Gastroesophageal sphincter (tissue), 3 donors: Measurements from ENCODE around the gene SYT15.

Experiments used
- EP300 ChIP-seq: sonication (generic); formaldehyde crosslinking; IDR thresholded peaks from one replicate; pipeline ENCODE4 v1.6.1; 2017; ENCODE audit warnings: antibody characterized with exemption, mild to moderate bottlenecking
- POLR2A ChIP-seq, 2 donors: fragments of 450-650 bp; IDR thresholded peaks; one replicate each; pipeline ENCODE4 v1.6.1; 2017; ENCODE audit warnings: antibody characterized with exemption in 2 of 2, mild to moderate bottlenecking in 2 of 2, moderate library complexity in 1 of 2
- POLR2AphosphoS5 ChIP-seq: sonication (generic); formaldehyde crosslinking; IDR thresholded peaks from one replicate; pipeline ENCODE4 v1.6.1; 2017; ENCODE audit warnings: antibody characterized with exemption
- TF ChIP-seq, protein P1 (sequence below), 4 experiments: fragments of 200-600 bp in 2 of 4; fragments of 450-650 bp in 2 of 4; sonication (generic) in 1 of 4; IDR thresholded peaks; one replicate each; pipeline ENCODE4 v1.5.1; 2017 to 2019; ENCODE audit warnings: antibody characterized with exemption in 4 of 4, mild to moderate bottlenecking in 2 of 4, moderate library complexity in 2 of 4

DNA sequence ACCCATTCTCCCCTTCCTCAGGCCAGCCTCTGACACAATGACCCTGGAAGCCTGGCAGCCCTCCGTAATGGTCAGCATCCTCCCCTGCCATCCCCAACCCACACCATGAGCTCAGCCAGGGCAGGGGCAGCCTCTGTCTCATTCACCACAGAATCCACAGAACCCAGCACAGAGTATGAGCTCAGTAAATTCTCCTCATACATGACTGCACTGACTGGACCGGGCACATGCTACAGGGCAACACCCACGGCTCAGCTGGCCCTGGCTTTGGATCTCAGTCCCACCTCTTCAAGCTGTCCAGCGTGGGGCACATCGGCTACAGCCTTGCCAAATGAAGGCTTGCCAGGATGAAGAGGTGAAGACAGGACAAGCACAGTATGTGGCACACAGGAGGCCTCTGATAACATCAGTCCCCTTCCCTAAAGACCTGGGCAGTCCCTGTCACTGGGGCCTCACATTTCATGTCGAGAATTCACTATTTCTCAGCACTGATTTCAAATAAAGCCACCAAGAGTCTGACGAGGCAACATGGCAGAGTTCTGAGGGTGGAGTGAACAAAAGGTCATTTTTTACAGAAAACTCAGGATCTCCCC is 30.3 kb upstream of the SYT15 start:
- no peak for TF ChIP-seq POLR2A (IDR thresholded peaks at IDR 0.05)
- TF ChIP-seq, protein P1, sequence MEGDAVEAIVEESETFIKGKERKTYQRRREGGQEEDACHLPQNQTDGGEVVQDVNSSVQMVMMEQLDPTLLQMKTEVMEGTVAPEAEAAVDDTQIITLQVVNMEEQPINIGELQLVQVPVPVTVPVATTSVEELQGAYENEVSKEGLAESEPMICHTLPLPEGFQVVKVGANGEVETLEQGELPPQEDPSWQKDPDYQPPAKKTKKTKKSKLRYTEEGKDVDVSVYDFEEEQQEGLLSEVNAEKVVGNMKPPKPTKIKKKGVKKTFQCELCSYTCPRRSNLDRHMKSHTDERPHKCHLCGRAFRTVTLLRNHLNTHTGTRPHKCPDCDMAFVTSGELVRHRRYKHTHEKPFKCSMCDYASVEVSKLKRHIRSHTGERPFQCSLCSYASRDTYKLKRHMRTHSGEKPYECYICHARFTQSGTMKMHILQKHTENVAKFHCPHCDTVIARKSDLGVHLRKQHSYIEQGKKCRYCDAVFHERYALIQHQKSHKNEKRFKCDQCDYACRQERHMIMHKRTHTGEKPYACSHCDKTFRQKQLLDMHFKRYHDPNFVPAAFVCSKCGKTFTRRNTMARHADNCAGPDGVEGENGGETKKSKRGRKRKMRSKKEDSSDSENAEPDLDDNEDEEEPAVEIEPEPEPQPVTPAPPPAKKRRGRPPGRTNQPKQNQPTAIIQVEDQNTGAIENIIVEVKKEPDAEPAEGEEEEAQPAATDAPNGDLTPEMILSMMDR (IDR thresholded peaks at IDR 0.05), result no peak
- no peak for TF ChIP-seq EP300
- no peak for TF ChIP-seq POLR2AphosphoS5
